SK-N-SH treated with all-trans-retinoic acid at 6 μM for 48 hours (cell line): ENCODE measurements around the gene TSPAN9.

Experiments
- ARNTL ChIP-seq: fragments of 450-650 bp; formaldehyde crosslinking; IDR thresholded peaks from 2 replicates; pipeline ENCODE4 v1.5.0; 2020; ENCODE audit warnings: low read depth, mild to moderate bottlenecking, moderate library complexity, borderline replicate concordance
- BACH2 ChIP-seq: fragments of 250-450 bp; sonication (Bioruptor Pico); IDR thresholded peaks from 2 replicates; pipeline ENCODE4 v1.9.0; 2021; ENCODE audit warnings: mild to moderate bottlenecking, borderline replicate concordance
- CSDC2 ChIP-seq: fragments of 250-450 bp; sonication (Bioruptor Pico); IDR thresholded peaks from 2 replicates; pipeline ENCODE4 v1.5.0; 2020; ENCODE audit warnings: mild to moderate bottlenecking, moderate library complexity
- ESRRG ChIP-seq: fragments of 250-450 bp; sonication (Bioruptor Pico); IDR thresholded peaks from 2 replicates; pipeline ENCODE4 v1.6.1; 2021; ENCODE audit warnings: mild to moderate bottlenecking
- PPARA ChIP-seq: fragments of 250-450 bp; sonication (Bioruptor Pico); IDR thresholded peaks from 2 replicates; pipeline ENCODE4 v1.5.0; 2020; ENCODE audit warnings: mild to moderate bottlenecking, borderline replicate concordance
- ZC3H10 ChIP-seq: fragments of 250-450 bp; sonication (Bioruptor Pico); IDR thresholded peaks from 2 replicates; pipeline ENCODE4 v1.5.1; 2021; ENCODE audit warnings: mild to moderate bottlenecking, moderate library complexity
- TF ChIP-seq, protein P1 (sequence below): fragments of 250-450 bp; sonication (Bioruptor Pico); IDR thresholded peaks from 2 replicates; pipeline ENCODE4 v1.8.0; 2020; ENCODE audit warnings: mild to moderate bottlenecking, moderate library complexity, borderline replicate concordance

DNA sequence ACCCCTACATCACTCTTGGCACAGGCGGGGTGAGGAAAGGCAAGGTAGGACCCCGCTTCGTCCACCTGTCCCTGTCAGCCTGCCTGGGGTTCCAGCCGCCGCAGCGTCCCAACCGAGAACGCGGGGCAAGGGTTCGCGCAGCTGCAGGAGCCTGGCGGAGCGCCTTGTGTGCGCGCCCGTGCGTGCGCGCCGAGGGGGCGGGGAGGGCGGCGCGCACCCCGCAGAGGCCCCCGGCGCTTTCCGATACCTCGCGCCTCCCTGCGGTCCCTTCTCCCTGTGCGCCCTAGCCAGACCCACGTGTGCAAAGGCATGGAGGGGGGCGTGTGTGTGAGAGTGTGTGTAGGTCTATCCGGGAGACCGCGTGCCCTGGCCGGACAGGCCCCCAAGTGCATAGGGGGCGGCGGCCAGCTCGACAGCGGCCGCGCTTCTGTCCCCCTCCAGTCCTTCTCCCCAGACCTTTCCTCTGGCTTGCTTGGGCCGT, 122.4 kb downstream of the TSPAN9 start:
- TF ChIP-seq ARNTL = no peak
- TF ChIP-seq CSDC2 (CRISPR knock-in tag) = no peak
- no peak for TF ChIP-seq BACH2
- TF ChIP-seq ZC3H10 (CRISPR knock-in tag) = no peak
- no peak for TF ChIP-seq ESRRG
- TF ChIP-seq, protein P1, sequence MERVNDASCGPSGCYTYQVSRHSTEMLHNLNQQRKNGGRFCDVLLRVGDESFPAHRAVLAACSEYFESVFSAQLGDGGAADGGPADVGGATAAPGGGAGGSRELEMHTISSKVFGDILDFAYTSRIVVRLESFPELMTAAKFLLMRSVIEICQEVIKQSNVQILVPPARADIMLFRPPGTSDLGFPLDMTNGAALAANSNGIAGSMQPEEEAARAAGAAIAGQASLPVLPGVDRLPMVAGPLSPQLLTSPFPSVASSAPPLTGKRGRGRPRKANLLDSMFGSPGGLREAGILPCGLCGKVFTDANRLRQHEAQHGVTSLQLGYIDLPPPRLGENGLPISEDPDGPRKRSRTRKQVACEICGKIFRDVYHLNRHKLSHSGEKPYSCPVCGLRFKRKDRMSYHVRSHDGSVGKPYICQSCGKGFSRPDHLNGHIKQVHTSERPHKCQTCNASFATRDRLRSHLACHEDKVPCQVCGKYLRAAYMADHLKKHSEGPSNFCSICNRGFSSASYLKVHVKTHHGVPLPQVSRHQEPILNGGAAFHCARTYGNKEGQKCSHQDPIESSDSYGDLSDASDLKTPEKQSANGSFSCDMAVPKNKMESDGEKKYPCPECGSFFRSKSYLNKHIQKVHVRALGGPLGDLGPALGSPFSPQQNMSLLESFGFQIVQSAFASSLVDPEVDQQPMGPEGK (CRISPR knock-in tag) = no peak
- no peak for TF ChIP-seq PPARA
